SK-N-SH (cell line): ENCODE measurements around the gene TCFL5. TPM values are rescaled to one million over a fixed set of nuclear protein-coding genes. Genes with fewer than 3 reads are reported as not detected.

Experiments used
- CTCF ChIA-PET: fragments of 300-600, 350-600 bp; formaldehyde crosslinking; extraction: SDS; loops from one replicate; lab custom pipeline; 2021; lab: Yijun Ruan, JAX
- POLR2A ChIA-PET: fragments of 350-600 bp; sonication (Branson Sonifier 250); formaldehyde crosslinking; extraction: SDS; loops from one replicate; lab custom pipeline; 2020; ENCODE audit warnings: antibody characterized with exemption, inconsistent platforms; lab: Yijun Ruan, JAX
- DNase-seq: peaks from one replicate; pipeline ENCODE4 v3.0.0; 2012
- H2AFZ ChIP-seq: fragments of 200-600 bp; sonication (generic); 2 replicates; pipeline ENCODE4 v1.8.1; 2016; ENCODE audit warnings: antibody characterized with exemption, mild to moderate bottlenecking, low read depth
- H3F3A ChIP-seq: fragments of 200-600 bp; sonication (generic); replicated peaks from 2 replicates; pipeline ENCODE3; 2016; ENCODE audit warnings: antibody characterized with exemption, mild to moderate bottlenecking; ENCODE audit not compliant: insufficient read depth
- H3K27ac ChIP-seq, 2 experiments: fragments of 200-500 bp in 1 of 2; fragments of 200-600 bp in 1 of 2; sonication (Bioruptor generic) in 1 of 2; sonication (generic), shearing (Covaris generic) in 1 of 2; 2 replicates each; pipeline versions ENCODE4 v1.5.1 to v1.6.1; 2014 to 2016; ENCODE audit warnings: low read depth in 2 of 2, inconsistent platforms in 1 of 2, low read length in 1 of 2, mild to moderate bottlenecking in 1 of 2, mixed read lengths in 1 of 2
- H3K27me3 ChIP-seq: fragments of 200-600 bp; sonication (generic), shearing (Covaris generic); 2 replicates; pipeline ENCODE4 v1.6.1; 2016; ENCODE audit warnings: mixed run types; ENCODE audit not compliant: insufficient read depth
- H3K36me3 ChIP-seq, 2 experiments: fragments of 200-500 bp in 1 of 2; fragments of 200-600 bp in 1 of 2; sonication (Bioruptor generic) in 1 of 2; sonication (generic) in 1 of 2; replicated peaks in 1 of 2; 2 replicates each; pipeline versions ENCODE3 to v1.5.1; 2014 to 2016; ENCODE audit warnings: low read length in 1 of 2, mild to moderate bottlenecking in 1 of 2; ENCODE audit not compliant: insufficient read depth in 2 of 2, control insufficient read depth in 1 of 2
- H3K4me1 ChIP-seq, 2 experiments: fragments of 200-500 bp in 1 of 2; fragments of 200-600 bp in 1 of 2; sonication (Bioruptor generic) in 1 of 2; sonication (generic), shearing (Covaris generic) in 1 of 2; 2 replicates each; pipeline versions ENCODE4 v1.5.1 to v1.6.1; 2014 to 2016; ENCODE audit warnings: low read depth in 1 of 2, low read length in 1 of 2, mixed run types in 1 of 2; ENCODE audit not compliant: insufficient read depth in 2 of 2, control insufficient read depth in 1 of 2
- H3K4me2 ChIP-seq: fragments of 200-600 bp; sonication (generic), shearing (Covaris generic); 2 replicates; pipeline ENCODE4 v1.6.1; 2017; ENCODE audit warnings: mixed run types
- H3K4me3 ChIP-seq, 2 experiments: fragments of 200-500 bp in 1 of 2; fragments of 200-600 bp in 1 of 2; sonication (Bioruptor generic) in 1 of 2; sonication (generic), shearing (Covaris generic) in 1 of 2; 2 replicates each; pipeline versions ENCODE4 v1.5.1 to v1.8.1; 2014 to 2016; ENCODE audit warnings: low read depth in 2 of 2, inconsistent platforms in 1 of 2, low read length in 1 of 2, mild to moderate bottlenecking in 1 of 2, mixed read lengths in 1 of 2, moderate library complexity in 1 of 2
- H3K79me2 ChIP-seq: fragments of 200-600 bp; sonication (generic); 2 replicates; pipeline ENCODE4 v1.8.1; 2017; ENCODE audit warnings: mild to moderate bottlenecking; ENCODE audit not compliant: insufficient read depth
- H3K9ac ChIP-seq: fragments of 200-600 bp; sonication (generic); 2 replicates; pipeline ENCODE4 v1.6.1; 2017; ENCODE audit warnings: mixed run types
- H3K9me2 ChIP-seq: fragments of 200-600 bp; sonication (generic); 2 replicates; pipeline ENCODE4 v1.6.1; 2017; ENCODE audit warnings: mixed run types
- H3K9me3 ChIP-seq: fragments of 200-600 bp; sonication (generic); 2 replicates; pipeline ENCODE4 v1.6.1; 2017; ENCODE audit warnings: mixed run types, mild to moderate bottlenecking, moderate library complexity
- H4K20me1 ChIP-seq: fragments of 200-600 bp; sonication (generic); 2 replicates; pipeline ENCODE4 v1.6.1; 2017; ENCODE audit warnings: mild to moderate bottlenecking, mixed run types; ENCODE audit not compliant: insufficient read depth
- CHD2 ChIP-seq: fragments of 150-350 bp; IDR thresholded peaks from 2 replicates; pipeline ENCODE4 v1.6.1; 2018; ENCODE audit warnings: low read length; ENCODE audit not compliant: partially characterized antibody
- EZH2phosphoT487 ChIP-seq: fragments of 200-600 bp; sonication (generic); IDR thresholded peaks from 2 replicates; pipeline ENCODE4 v1.6.1; 2017; ENCODE audit warnings: low read depth, mixed run types, mild to moderate bottlenecking, antibody characterized with exemption, moderate library complexity, borderline replicate concordance
- FOSL2 ChIP-seq: IDR thresholded peaks from 2 replicates; pipeline ENCODE4 v1.4.0; 2012; ENCODE audit warnings: low read depth, mild to moderate bottlenecking, moderate library complexity, borderline replicate concordance
- FOXJ3 ChIP-seq: sonication (generic); formaldehyde crosslinking; IDR thresholded peaks from 2 replicates; pipeline ENCODE4 v1.5.1; 2020; ENCODE audit warnings: mild to moderate bottlenecking, missing genetic modification reagents
- FOXM1 ChIP-seq: IDR thresholded peaks from 2 replicates; pipeline ENCODE4 v1.4.0; 2012; ENCODE audit warnings: low read depth, mild to moderate bottlenecking
- JUND ChIP-seq: IDR thresholded peaks from 2 replicates; pipeline ENCODE4 v1.4.0; 2012
- MEF2A ChIP-seq: IDR thresholded peaks from 2 replicates; pipeline ENCODE4 v1.4.0; 2012; ENCODE audit warnings: low read depth, borderline replicate concordance
- MXI1 ChIP-seq: IDR thresholded peaks from 2 replicates; pipeline ENCODE4 v1.6.1; 2012; ENCODE audit warnings: mild to moderate bottlenecking, low read depth, low read length, improper control_type of control experiment
- NRF1 ChIP-seq: IDR thresholded peaks from 2 replicates; pipeline ENCODE4 v1.6.1; 2012; ENCODE audit warnings: low read depth, mild to moderate bottlenecking, low read length
- RAD21 ChIP-seq: IDR thresholded peaks from 2 replicates; pipeline ENCODE4 v1.6.1; 2012; ENCODE audit warnings: mild to moderate bottlenecking, low read length
- TAF1 ChIP-seq: IDR thresholded peaks from 2 replicates; pipeline ENCODE4 v1.6.1; 2012; ENCODE audit warnings: low read depth, mild to moderate bottlenecking, low read length, moderate library complexity, borderline replicate concordance
- TCF12 ChIP-seq: IDR thresholded peaks from 2 replicates; pipeline ENCODE4 v1.4.0; 2012
- TEAD4 ChIP-seq: IDR thresholded peaks from 2 replicates; pipeline ENCODE4 v1.4.0; 2012; ENCODE audit warnings: mild to moderate bottlenecking, borderline replicate concordance; ENCODE audit not compliant: insufficient read depth
- YY1 ChIP-seq: IDR thresholded peaks from 2 replicates; pipeline ENCODE4 v1.4.0; 2012; ENCODE audit warnings: low read depth, mild to moderate bottlenecking
- WGBS: methylation state at CpG from one replicate; pipeline ENCODE4 v1.1.6; 2017; ENCODE audit warnings: low lambda C conversion rate; 5-methylcytosine and 5-hydroxymethylcytosine counted together
- polyA plus RNA-seq, 3 experiments: library from polyadenylated mRNA; depleted of rRNA; stranded (reverse); fragments of >200 nt; gene quantifications; 2 replicates each; pipeline ENCODE4 v1.2.3, GENCODE V29; 2012
- TF ChIP-seq, protein P1 (sequence below): fragments of 150-350 bp; IDR thresholded peaks from 2 replicates; pipeline ENCODE4 v1.6.1; 2017; ENCODE audit warnings: antibody characterized with exemption, low read length, low read depth, borderline replicate concordance
- TF ChIP-seq, protein P2 (sequence below): IDR thresholded peaks from 2 replicates; pipeline ENCODE4 v1.4.0; 2012; ENCODE audit warnings: low read depth, borderline replicate concordance
- TF ChIP-seq, protein P3 (sequence below): IDR thresholded peaks from 2 replicates; pipeline ENCODE4; 2012
- TF ChIP-seq, protein P4 (sequence below): IDR thresholded peaks from 2 replicates; pipeline ENCODE4 v1.6.1; 2012; ENCODE audit warnings: mild to moderate bottlenecking, low read depth, low read length, moderate library complexity

Gene TCFL5
- polyA plus RNA-seq, 1 of the 3 experiments (the other 2 are of a cell fraction) = 10.1 TPM

DNA sequence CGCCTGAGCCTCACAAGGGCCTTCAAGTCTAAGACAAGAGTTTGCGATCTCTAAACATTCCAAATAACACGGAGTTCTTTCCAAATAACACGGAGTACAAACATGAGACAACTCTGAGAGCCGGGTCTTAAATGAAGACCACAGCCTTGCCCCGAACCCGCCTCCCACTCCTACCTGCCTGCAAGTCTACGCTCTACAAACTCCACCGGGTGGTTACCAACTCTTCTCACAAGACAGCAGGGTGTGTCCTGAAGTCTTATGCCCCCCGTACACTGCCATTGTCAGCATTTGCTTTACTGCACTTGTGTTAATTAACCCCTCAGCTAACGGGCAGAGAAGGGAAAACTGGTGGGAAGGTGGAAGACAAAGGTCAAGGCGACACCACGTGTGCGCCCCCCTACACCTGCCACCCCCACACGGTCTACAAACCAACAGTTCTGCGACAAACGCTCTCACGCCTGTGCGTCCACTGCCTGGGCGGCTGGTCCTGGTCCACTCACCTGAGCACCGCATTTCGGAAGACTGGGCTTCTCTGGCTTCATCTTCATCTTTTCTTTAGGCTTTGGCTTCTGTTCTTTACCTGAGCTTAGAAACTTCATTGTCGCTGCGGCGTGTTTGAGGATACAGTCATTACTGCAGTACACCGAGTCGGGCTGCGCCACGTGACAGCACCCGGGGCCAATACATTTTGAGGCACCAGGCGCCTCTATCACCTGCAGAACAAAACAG is 45.2 kb upstream of the TCFL5 start:
- peaks cover 81% of the 10 kb centered on the region for H3K79me2 ChIP-seq
- H3K9ac ChIP-seq = no peak overlapping the region
- DNase-seq = no peak
- H3K36me3 ChIP-seq = peaks cover 69 to 96% of the 10 kb centered on the region in 2 experiments
- peaks cover 70% of the 10 kb centered on the region for H4K20me1 ChIP-seq
- H3K4me1 ChIP-seq = 0 out of 4 replicates have a peak, but pooled peaks cover 0 to 5% of the 10 kb centered on the region in 2 experiments
- peak overlapping the region in 1 of 2 experiments; percentile 25; a peak in 1 of 4 replicates for H3K4me3 ChIP-seq
- CTCF ChIA-PET = interaction anchor here (0.6 to 17.1 kb wide), 16 partner anchors 6 to 105 kb away, joined by 3 to 181 read pairs (median 5); partner anchors contain the start of genes DIDO1 and GID8
- H3K27ac ChIP-seq = peak overlapping the region in 1 of 2 experiments; percentile 20; a peak in 1 of 4 replicates
- TF ChIP-seq RAD21 (no peak), TAF1 (no peak), CHD2 (no peak), MXI1 (no peak), EZH2phosphoT487 (no peak), FOXJ3 (CRISPR knock-in tag) (no peak), FOXM1 (no peak), FOSL2 (no peak), JUND (no peak), YY1 (no peak)
- TF ChIP-seq, protein P1, sequence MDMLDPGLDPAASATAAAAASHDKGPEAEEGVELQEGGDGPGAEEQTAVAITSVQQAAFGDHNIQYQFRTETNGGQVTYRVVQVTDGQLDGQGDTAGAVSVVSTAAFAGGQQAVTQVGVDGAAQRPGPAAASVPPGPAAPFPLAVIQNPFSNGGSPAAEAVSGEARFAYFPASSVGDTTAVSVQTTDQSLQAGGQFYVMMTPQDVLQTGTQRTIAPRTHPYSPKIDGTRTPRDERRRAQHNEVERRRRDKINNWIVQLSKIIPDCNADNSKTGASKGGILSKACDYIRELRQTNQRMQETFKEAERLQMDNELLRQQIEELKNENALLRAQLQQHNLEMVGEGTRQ = no peak
- TF ChIP-seq, protein P2, sequence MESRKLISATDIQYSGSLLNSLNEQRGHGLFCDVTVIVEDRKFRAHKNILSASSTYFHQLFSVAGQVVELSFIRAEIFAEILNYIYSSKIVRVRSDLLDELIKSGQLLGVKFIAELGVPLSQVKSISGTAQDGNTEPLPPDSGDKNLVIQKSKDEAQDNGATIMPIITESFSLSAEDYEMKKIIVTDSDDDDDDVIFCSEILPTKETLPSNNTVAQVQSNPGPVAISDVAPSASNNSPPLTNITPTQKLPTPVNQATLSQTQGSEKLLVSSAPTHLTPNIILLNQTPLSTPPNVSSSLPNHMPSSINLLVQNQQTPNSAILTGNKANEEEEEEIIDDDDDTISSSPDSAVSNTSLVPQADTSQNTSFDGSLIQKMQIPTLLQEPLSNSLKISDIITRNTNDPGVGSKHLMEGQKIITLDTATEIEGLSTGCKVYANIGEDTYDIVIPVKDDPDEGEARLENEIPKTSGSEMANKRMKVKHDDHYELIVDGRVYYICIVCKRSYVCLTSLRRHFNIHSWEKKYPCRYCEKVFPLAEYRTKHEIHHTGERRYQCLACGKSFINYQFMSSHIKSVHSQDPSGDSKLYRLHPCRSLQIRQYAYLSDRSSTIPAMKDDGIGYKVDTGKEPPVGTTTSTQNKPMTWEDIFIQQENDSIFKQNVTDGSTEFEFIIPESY = no peak
- TF ChIP-seq, all 33 proteins: peak for 0
- no peaks in the 10 kb centered on the region for H3K27me3 ChIP-seq
- 94% methylated on average over 31 of the region's 31 CpGs for WGBS
- H3K9me3 ChIP-seq = no peaks in the 10 kb centered on the region
- 0 out of 2 replicates have a peak overlapping the region, but pooled peaks have one; percentile 24 for H3K4me2 ChIP-seq
- no peaks in the 10 kb centered on the region for H3K9me2 ChIP-seq
- H3F3A ChIP-seq = peaks cover 24% of the 10 kb centered on the region
- no peak overlapping the region for H2AFZ ChIP-seq
- POLR2A ChIA-PET = interaction anchor here (1.5 kb wide), 1 partner anchor 19 kb away, joined by 4 read pairs; no protein-coding TSS in a partner anchor

DNA sequence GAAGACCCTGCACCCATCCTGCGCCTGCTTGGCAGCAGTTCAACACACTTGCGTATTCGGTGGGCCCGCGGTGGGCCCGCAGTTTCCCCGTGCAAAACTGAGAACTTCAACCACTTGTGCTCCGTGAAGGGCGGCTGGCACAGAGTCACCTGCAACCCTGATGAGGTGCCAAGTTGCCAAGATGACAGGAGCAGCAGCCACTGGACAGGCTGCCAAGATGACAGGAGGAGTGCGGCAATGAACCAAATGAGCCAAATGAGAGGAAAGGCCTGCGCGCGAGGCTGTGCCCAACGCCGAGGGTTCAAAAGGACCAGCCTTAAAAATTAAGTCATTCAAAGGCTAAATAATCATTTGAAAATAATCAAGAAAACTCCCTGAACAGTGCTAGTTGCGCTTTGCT is 44.6 kb upstream of the TCFL5 start:
- ChIA-PET POLR2A (no interaction called here), CTCF (interaction anchor here (1.0 to 9.9 kb wide), 4 partner anchors 15 to 64 kb away, joined by 3 to 127 read pairs (median 45); partner anchors contain the start of gene DIDO1)
- H3K4me2 ChIP-seq = no peak overlapping the region
- H3K27me3 ChIP-seq = no peaks in the 10 kb centered on the region
- no peak overlapping the region for H3K27ac ChIP-seq
- peaks cover 30% of the 10 kb centered on the region for H3F3A ChIP-seq
- no peak for DNase-seq
- 95% methylated on average over 16 of the region's 16 CpGs for WGBS
- no peak overlapping the region for H2AFZ ChIP-seq
- H3K9me3 ChIP-seq = no peaks in the 10 kb centered on the region
- H3K79me2 ChIP-seq = peaks cover 75% of the 10 kb centered on the region
- peaks cover 64% of the 10 kb centered on the region for H4K20me1 ChIP-seq
- no peaks in the 10 kb centered on the region for H3K9me2 ChIP-seq
- no peak overlapping the region for H3K4me3 ChIP-seq
- H3K36me3 ChIP-seq = peaks cover 65 to 96% of the 10 kb centered on the region in 2 experiments
- H3K4me1 ChIP-seq = 0 out of 4 replicates have a peak, but pooled peaks cover 0 to 5% of the 10 kb centered on the region in 2 experiments
- H3K9ac ChIP-seq = no peak overlapping the region
- no peak for TF ChIP-seq NRF1
- TF ChIP-seq, protein P3, sequence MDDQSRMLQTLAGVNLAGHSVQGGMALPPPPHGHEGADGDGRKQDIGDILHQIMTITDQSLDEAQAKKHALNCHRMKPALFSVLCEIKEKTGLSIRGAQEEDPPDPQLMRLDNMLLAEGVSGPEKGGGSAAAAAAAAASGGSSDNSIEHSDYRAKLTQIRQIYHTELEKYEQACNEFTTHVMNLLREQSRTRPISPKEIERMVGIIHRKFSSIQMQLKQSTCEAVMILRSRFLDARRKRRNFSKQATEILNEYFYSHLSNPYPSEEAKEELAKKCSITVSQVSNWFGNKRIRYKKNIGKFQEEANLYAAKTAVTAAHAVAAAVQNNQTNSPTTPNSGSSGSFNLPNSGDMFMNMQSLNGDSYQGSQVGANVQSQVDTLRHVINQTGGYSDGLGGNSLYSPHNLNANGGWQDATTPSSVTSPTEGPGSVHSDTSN = no peak
- TF ChIP-seq, protein P4, sequence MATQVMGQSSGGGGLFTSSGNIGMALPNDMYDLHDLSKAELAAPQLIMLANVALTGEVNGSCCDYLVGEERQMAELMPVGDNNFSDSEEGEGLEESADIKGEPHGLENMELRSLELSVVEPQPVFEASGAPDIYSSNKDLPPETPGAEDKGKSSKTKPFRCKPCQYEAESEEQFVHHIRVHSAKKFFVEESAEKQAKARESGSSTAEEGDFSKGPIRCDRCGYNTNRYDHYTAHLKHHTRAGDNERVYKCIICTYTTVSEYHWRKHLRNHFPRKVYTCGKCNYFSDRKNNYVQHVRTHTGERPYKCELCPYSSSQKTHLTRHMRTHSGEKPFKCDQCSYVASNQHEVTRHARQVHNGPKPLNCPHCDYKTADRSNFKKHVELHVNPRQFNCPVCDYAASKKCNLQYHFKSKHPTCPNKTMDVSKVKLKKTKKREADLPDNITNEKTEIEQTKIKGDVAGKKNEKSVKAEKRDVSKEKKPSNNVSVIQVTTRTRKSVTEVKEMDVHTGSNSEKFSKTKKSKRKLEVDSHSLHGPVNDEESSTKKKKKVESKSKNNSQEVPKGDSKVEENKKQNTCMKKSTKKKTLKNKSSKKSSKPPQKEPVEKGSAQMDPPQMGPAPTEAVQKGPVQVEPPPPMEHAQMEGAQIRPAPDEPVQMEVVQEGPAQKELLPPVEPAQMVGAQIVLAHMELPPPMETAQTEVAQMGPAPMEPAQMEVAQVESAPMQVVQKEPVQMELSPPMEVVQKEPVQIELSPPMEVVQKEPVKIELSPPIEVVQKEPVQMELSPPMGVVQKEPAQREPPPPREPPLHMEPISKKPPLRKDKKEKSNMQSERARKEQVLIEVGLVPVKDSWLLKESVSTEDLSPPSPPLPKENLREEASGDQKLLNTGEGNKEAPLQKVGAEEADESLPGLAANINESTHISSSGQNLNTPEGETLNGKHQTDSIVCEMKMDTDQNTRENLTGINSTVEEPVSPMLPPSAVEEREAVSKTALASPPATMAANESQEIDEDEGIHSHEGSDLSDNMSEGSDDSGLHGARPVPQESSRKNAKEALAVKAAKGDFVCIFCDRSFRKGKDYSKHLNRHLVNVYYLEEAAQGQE = no peak
- TF ChIP-seq TEAD4 = no peak
- TF ChIP-seq, protein P1 = no peak
- TF ChIP-seq TCF12 = no peak
- TF ChIP-seq FOSL2 = no peak
- TF ChIP-seq MEF2A = no peak
